HCT116 (cell line): ENCODE results near the gene GAL3ST2. TPM values are rescaled to one million over a fixed set of nuclear protein-coding genes. Genes with fewer than 3 reads are reported as not detected.

Experiments
- ATAC-seq: fragments of 200-7000 bp; cut with Tn5 transposase; 2 replicates; pipeline ENCODE4 v1.9.1; 2020; ENCODE audit warnings: mild to moderate bottlenecking, moderate library complexity
- BruUV-seq: library from RNA; stranded (reverse); fragments of 400-500 nt; replicated peaks from 2 replicates; lab custom pipeline; 2021; lab: Mats Ljungman, UMichigan
- CTCF ChIA-PET: fragments of 300-600 bp; sonication (Branson Sonifier 250); formaldehyde crosslinking; loops from one replicate; lab custom pipeline; 2021; ENCODE audit warnings: antibody characterized with exemption; lab: Charles Lee
- POLR2A ChIA-PET: fragments of 300-600, 350-600 bp; sonication (Branson Sonifier 250); formaldehyde crosslinking; loops from one replicate; lab custom pipeline; 2021; ENCODE audit warnings: antibody characterized with exemption; lab: Charles Lee
- RAD21 ChIA-PET, 2 experiments: fragments of 300-600 bp; sonication (Branson Sonifier 250); formaldehyde crosslinking; loops; one replicate each; lab custom pipeline; 2023; ENCODE audit warnings: low total read pairs in 2 of 2; ENCODE audit not compliant: uncharacterized antibody in 2 of 2, unreplicated experiment in 2 of 2, low non-redundant PET in 1 of 2; lab: Charles Lee
- DNase-seq: peaks from one replicate; pipeline ENCODE4 v3.0.0-alpha.2; 2010; ENCODE audit warnings: low read depth, low spot score
- H2AFZ ChIP-seq: fragments of 200-600 bp; shearing (Covaris generic), sonication (generic); 2 replicates; pipeline ENCODE4 v1.6.1; 2017; ENCODE audit warnings: low read depth, mixed run types, mixed read lengths, antibody characterized with exemption, low read length; ENCODE audit not compliant: poor library complexity, severe bottlenecking
- H3K27ac ChIP-seq: 2 replicates; pipeline ENCODE4 v1.5.1; 2012; ENCODE audit warnings: low read depth, low read length
- H3K27me3 ChIP-seq: fragments of 200-600 bp; sonication (generic); 2 replicates; pipeline ENCODE4 v1.6.1; 2016; ENCODE audit warnings: mixed run types, low read length, mixed read lengths; ENCODE audit not compliant: insufficient read depth
- H3K36me3 ChIP-seq, 2 experiments: fragments of 200-500 bp in 1 of 2; fragments of 200-600 bp in 1 of 2; sonication (Bioruptor generic) in 1 of 2; sonication (generic) in 1 of 2; 2 replicates each; pipeline versions ENCODE4 v1.5.1 to v1.6.1; 2014 to 2016; ENCODE audit warnings: low read length in 2 of 2, inconsistent platforms in 1 of 2, mixed read lengths in 1 of 2, mixed run types in 1 of 2; ENCODE audit not compliant: insufficient read depth in 2 of 2, control insufficient read depth in 1 of 2
- H3K4me1 ChIP-seq, 2 experiments: fragments of 200-600 bp in 1 of 2; sonication (generic) in 1 of 2; 2 replicates each; pipeline versions ENCODE4 v1.5.1 to v1.6.1; 2012 to 2017; ENCODE audit warnings: low read length in 2 of 2, inconsistent platforms in 1 of 2, mild to moderate bottlenecking in 1 of 2, mixed read lengths in 1 of 2, mixed run types in 1 of 2, moderate library complexity in 1 of 2; ENCODE audit not compliant: insufficient read depth in 2 of 2, control insufficient read depth in 1 of 2
- H3K4me2 ChIP-seq: fragments of 200-600 bp; sonication (generic); 2 replicates; pipeline ENCODE4 v1.6.1; 2017; ENCODE audit warnings: mixed run types, low read length, mixed read lengths
- H3K4me3 ChIP-seq, 2 experiments: fragments of 200-600 bp in 1 of 2; sonication (generic) in 1 of 2; replicated peaks in 1 of 2; 2 replicates each; pipeline ENCODE4 v1.5.1; 2011 to 2016; ENCODE audit warnings: low read length in 2 of 2, control low read depth in 1 of 2, low read depth in 1 of 2, mild to moderate bottlenecking in 1 of 2, mixed read lengths in 1 of 2, mixed run types in 1 of 2
- H3K79me2 ChIP-seq: fragments of 200-600 bp; sonication (generic); 2 replicates; pipeline ENCODE4 v1.6.1; 2017; ENCODE audit warnings: mild to moderate bottlenecking, mixed run types, low read length, moderate library complexity, mixed read lengths; ENCODE audit not compliant: insufficient read depth
- H3K9ac ChIP-seq: fragments of 200-600 bp; sonication (generic); 2 replicates; pipeline ENCODE4 v1.6.1; 2016; ENCODE audit warnings: low read length, mixed read lengths
- H3K9me2 ChIP-seq: fragments of 200-600 bp; sonication (generic), shearing (Covaris generic); 2 replicates; pipeline ENCODE4 v1.6.1; 2017; ENCODE audit warnings: mixed run types, mild to moderate bottlenecking, moderate library complexity; ENCODE audit not compliant: insufficient read depth
- H3K9me3 ChIP-seq, 2 experiments: fragments of 200-500 bp in 1 of 2; fragments of 200-600 bp in 1 of 2; sonication (Bioruptor generic) in 1 of 2; sonication (generic) in 1 of 2; 2 replicates each; pipeline ENCODE4 v1.6.1; 2014 to 2017; ENCODE audit warnings: low read length in 2 of 2, mixed read lengths in 2 of 2, inconsistent platforms in 1 of 2, low read depth in 1 of 2, mild to moderate bottlenecking in 1 of 2, mixed run types in 1 of 2, moderate library complexity in 1 of 2; ENCODE audit not compliant: control insufficient read depth in 1 of 2, insufficient read depth in 1 of 2
- H4K20me1 ChIP-seq: fragments of 200-600 bp; sonication (generic), shearing (Covaris generic); 2 replicates; pipeline ENCODE4 v1.6.1; 2017; ENCODE audit warnings: mixed run types, mild to moderate bottlenecking, moderate library complexity; ENCODE audit not compliant: insufficient read depth
- ATF3 ChIP-seq: IDR thresholded peaks from 2 replicates; pipeline ENCODE4 v1.6.1; 2012
- CBX3 ChIP-seq: IDR thresholded peaks from 2 replicates; pipeline ENCODE4 v1.6.1; 2012; ENCODE audit warnings: low read depth
- CEBPB ChIP-seq: IDR thresholded peaks from 2 replicates; pipeline ENCODE4 v1.6.1; 2012; ENCODE audit warnings: low read depth
- EGR1 ChIP-seq: IDR thresholded peaks from 2 replicates; pipeline ENCODE4 v1.6.1; 2012; ENCODE audit warnings: low read depth
- EZH2 ChIP-seq: fragments of 200-600 bp; sonication (generic); IDR thresholded peaks from 2 replicates; pipeline ENCODE4 v1.6.1; 2017; ENCODE audit warnings: antibody characterized with exemption, mixed run types
- FOSL1 ChIP-seq: IDR thresholded peaks from 2 replicates; pipeline ENCODE4 v1.6.1; 2012; ENCODE audit warnings: low read depth
- JUND ChIP-seq: IDR thresholded peaks from 2 replicates; pipeline ENCODE4 v1.6.1; 2012
- MAX ChIP-seq: IDR thresholded peaks from 2 replicates; pipeline ENCODE4 v1.6.1; 2012
- POLR2A ChIP-seq: IDR thresholded peaks from 2 replicates; pipeline ENCODE4 v1.7.0; 2011; ENCODE audit warnings: borderline replicate concordance; ENCODE audit not compliant: insufficient read depth, insufficient read length; ENCODE audit errors: extremely low read depth
- POLR2AphosphoS5 ChIP-seq: IDR thresholded peaks from 2 replicates; pipeline ENCODE4 v1.6.1; 2011; ENCODE audit warnings: mild to moderate bottlenecking, low read depth, low read length, moderate library complexity
- REST ChIP-seq: IDR thresholded peaks from 2 replicates; pipeline ENCODE4 v1.6.1; 2012; ENCODE audit warnings: low read depth
- SRF ChIP-seq: IDR thresholded peaks from 2 replicates; pipeline ENCODE4 v1.6.1; 2012; ENCODE audit warnings: low read depth
- TCF7L2 ChIP-seq: IDR thresholded peaks from 2 replicates; pipeline ENCODE4 v1.7.0; 2011; ENCODE audit warnings: borderline replicate concordance, inconsistent platforms; ENCODE audit not compliant: insufficient read depth, insufficient read length; ENCODE audit errors: extremely low read depth
- YY1 ChIP-seq: IDR thresholded peaks from 2 replicates; pipeline ENCODE4 v1.6.1; 2011; ENCODE audit warnings: low read length, low read depth, moderate library complexity, mild to moderate bottlenecking; ENCODE audit not compliant: insufficient replicate concordance; ENCODE audit errors: extremely low read depth
- ZBTB33 ChIP-seq: IDR thresholded peaks from 2 replicates; pipeline ENCODE4 v1.6.1; 2011; ENCODE audit warnings: mild to moderate bottlenecking, low read length, moderate library complexity; ENCODE audit not compliant: insufficient replicate concordance; ENCODE audit errors: extremely low read depth
- ZFX ChIP-seq: fragments of 450-650 bp; IDR thresholded peaks from 2 replicates; pipeline ENCODE4 v1.6.1; 2017
- ZNF274 ChIP-seq: fragments of 200-500 bp; sonication (Bioruptor generic); IDR thresholded peaks from 2 replicates; pipeline ENCODE4 v1.6.1; 2014; ENCODE audit warnings: mild to moderate bottlenecking, low read depth, low read length, inconsistent platforms
- intact Hi-C: fragments of 100-400 bp; cut with micrococcal nuclease; formaldehyde crosslinking; loops from 2 replicates; pipeline ENCODE4 v1.10.0; 2022
- total RNA-seq: library from RNA; stranded (reverse); gene quantifications from one replicate; pipeline ENCODE4 v1.2.1, GENCODE V29; 2021; ENCODE audit not compliant: unreplicated experiment

GAL3ST2 gene
- total RNA-seq, 1 experiment from 2014 or later = 0.44 TPM

GRCh38 chr2:241809383-241810306, 33.0 kb downstream of the GAL3ST2 start:
- H3K4me3 ChIP-seq = no peak overlapping the region
- H3K27ac ChIP-seq = no peak overlapping the region
- intact Hi-C loops = no loop called here
- no peaks in the 10 kb centered on the region for H4K20me1 ChIP-seq
- no peak for DNase-seq
- no peak overlapping the region for H3K9ac ChIP-seq
- TF ChIP-seq POLR2A = no peak
- no peak for TF ChIP-seq CBX3
- TF ChIP-seq ATF3 = no peak
- TF ChIP-seq POLR2AphosphoS5 = no peak
- TF ChIP-seq EZH2 = no peak
- TF ChIP-seq REST = no peak
- no peak for TF ChIP-seq EGR1
- TF ChIP-seq ZNF274 = no peak
- TF ChIP-seq ZBTB33 = no peak
- no peak for TF ChIP-seq FOSL1
- no peak for TF ChIP-seq CEBPB
- no peak for TF ChIP-seq ZFX
- no peak for TF ChIP-seq JUND
- TF ChIP-seq MAX = no peak
- TF ChIP-seq YY1 = no peak
- TF ChIP-seq TCF7L2 = no peak
- TF ChIP-seq SRF = no peak
- H3K9me3 ChIP-seq = no peaks in the 10 kb centered on the region
- RAD21 ChIA-PET = interaction anchor here in 1 of 2 experiments (0.6 kb wide), 1 partner anchor 37 kb away, joined by 3 read pairs; no protein-coding TSS in a partner anchor
- CTCF ChIA-PET = no interaction called here
- H3K79me2 ChIP-seq = no peaks in the 10 kb centered on the region
- H3K4me2 ChIP-seq = no peak overlapping the region
- no peaks in the 10 kb centered on the region for H3K27me3 ChIP-seq
- H3K9me2 ChIP-seq = no peaks in the 10 kb centered on the region
- BruUV-seq = no TSS peak
- no peaks in the 10 kb centered on the region for H3K36me3 ChIP-seq
- no peak for ATAC-seq
- POLR2A ChIA-PET = no interaction called here
- no peaks in the 10 kb centered on the region for H3K4me1 ChIP-seq
- no peak overlapping the region for H2AFZ ChIP-seq
